CD4-positive, alpha-beta T cell (primary cell): ENCODE results near the gene G2E3. TPM values are rescaled to one million over a fixed set of nuclear protein-coding genes. Genes with fewer than 3 reads are reported as not detected.

Experiments
- ATAC-seq: fragments of 200-7000 bp; cut with Tn5 transposase; one replicate; pipeline ENCODE4 v1.10.0; 2022; ENCODE audit warnings: mild to moderate bottlenecking; ENCODE audit not compliant: poor library complexity
- CTCF ChIA-PET: fragments of 350-600 bp; sonication (Branson Sonifier 250); formaldehyde crosslinking; loops from one replicate; lab custom pipeline; 2021; ENCODE audit warnings: antibody characterized with exemption, inconsistent platforms; lab: Charles Lee
- POLR2A ChIA-PET: fragments of 350-600 bp; sonication (Branson Sonifier 250); formaldehyde crosslinking; loops from one replicate; lab custom pipeline; 2021; ENCODE audit warnings: antibody characterized with exemption, inconsistent platforms; lab: Charles Lee
- DNase-seq, 14 experiments: peaks; one replicate each; pipeline ENCODE4 v3.0.0-alpha.2; 2013 to 2020; ENCODE audit warnings: mixed read lengths in 2 of 14
- H3K27ac ChIP-seq, 2 donors: one replicate each; pipeline versions ENCODE4 v1.5.1 to v1.7.0; 2013; ENCODE audit warnings: low read length in 2 of 2, low read depth in 1 of 2, mild to moderate bottlenecking in 1 of 2
- H3K27me3 ChIP-seq, 2 experiments: 1 replicate in 1 of 2; 2 replicates in 1 of 2; pipeline versions ENCODE4 v1.6.1 to v1.7.0; 2013; ENCODE audit warnings: low read length in 2 of 2, control low read depth in 1 of 2, mild to moderate bottlenecking in 1 of 2, moderate library complexity in 1 of 2; ENCODE audit not compliant: insufficient read depth in 2 of 2, control insufficient read depth in 1 of 2
- H3K36me3 ChIP-seq: one replicate; pipeline ENCODE4 v1.6.1; 2013; ENCODE audit warnings: low read length, control low read depth; ENCODE audit not compliant: insufficient read depth
- H3K4me1 ChIP-seq: one replicate; pipeline ENCODE4 v1.6.1; 2013; ENCODE audit warnings: low read length, control low read depth; ENCODE audit not compliant: insufficient read depth
- H3K4me3 ChIP-seq: one replicate; pipeline ENCODE4 v1.5.1; 2013; ENCODE audit warnings: mild to moderate bottlenecking, low read length, moderate library complexity
- H3K9me3 ChIP-seq, 2 experiments: 1 replicate in 1 of 2; 2 replicates in 1 of 2; pipeline versions ENCODE4 v1.6.1 to v1.7.0; 2013; ENCODE audit warnings: low read length in 2 of 2, mild to moderate bottlenecking in 2 of 2, control low read depth in 1 of 2, moderate library complexity in 1 of 2; ENCODE audit not compliant: control insufficient read depth in 1 of 2, insufficient read depth in 1 of 2
- H3K27ac Mint-ChIP-seq: one replicate; pipeline ENCODE4 v1.8.0; 2020; ENCODE audit warnings: mixed read lengths
- H3K27me3 Mint-ChIP-seq: one replicate; pipeline ENCODE4 v1.8.0; 2021; ENCODE audit warnings: mixed read lengths
- H3K36me3 Mint-ChIP-seq: one replicate; pipeline ENCODE4 v1.8.0; 2021; ENCODE audit warnings: low read depth, mixed read lengths
- H3K4me1 Mint-ChIP-seq: one replicate; pipeline ENCODE4 v1.8.0; 2021; ENCODE audit warnings: low read depth, mixed read lengths
- H3K4me3 Mint-ChIP-seq: one replicate; pipeline ENCODE4 v1.8.0; 2020; ENCODE audit warnings: mild to moderate bottlenecking, mixed read lengths
- H3K9me3 Mint-ChIP-seq: one replicate; pipeline ENCODE4 v1.8.0; 2020; ENCODE audit warnings: mixed read lengths
- CTCF ChIP-seq: fragments of 200-600 bp; IDR thresholded peaks from one replicate; pipeline ENCODE4 v1.8.0; 2022; ENCODE audit warnings: antibody characterized with exemption, mild to moderate bottlenecking
- intact Hi-C, 2 experiments: fragments of 100-400 bp; cut with DNase I in 1 of 2; cut with micrococcal nuclease in 1 of 2; formaldehyde crosslinking; loops; one replicate each; pipeline versions ENCODE4 v1.15.1 to v1.9.0; 2023 to 2025; cut with DNase I, micrococcal nuclease
- total RNA-seq, 174 experiments: library from RNA in 2 of 174; stranded (reverse) in 2 of 174; gene quantifications; one replicate each; pipeline ENCODE4 v1.2.3 and lab custom pipeline; 2021 to 2026

The G2E3 gene
- total RNA-seq, 2 experiments from 2014 or later = 23.8 to 24.3 TPM

- ChIA-PET POLR2A (no interaction called here), CTCF (no interaction called here)
- Histone ChIP-seq H3K27me3 (no peaks in the 10 kb centered on the region), H3K9me3 (peaks cover 0 to 4% of the 10 kb centered on the region in 2 experiments), H3K27ac (no peak overlapping the region), H3K4me3 (no peak overlapping the region), H3K4me1 (no peaks in the 10 kb centered on the region), H3K36me3 (peaks cover 11% of the 10 kb centered on the region)
- no peak for TF ChIP-seq CTCF
- Mint-ChIP-seq H3K36me3 (peaks cover 51% of the 10 kb centered on the region), H3K4me3 (no peak overlapping the region), H3K27ac (no peak overlapping the region), H3K9me3 (peaks cover 13% of the 10 kb centered on the region), H3K27me3 (no peaks in the 10 kb centered on the region), H3K4me1 (peaks cover 51% of the 10 kb centered on the region)
- ATAC-seq = no peak
- intact Hi-C loops = no loop called here
- DNase-seq = no peak
Measured at GRCh38 chr14:30581283-30581625, 22.3 kb downstream of the G2E3 start.

- Histone ChIP-seq H3K9me3 (peaks cover 0 to 4% of the 10 kb centered on the region in 2 experiments), H3K27me3 (no peaks in the 10 kb centered on the region), H3K4me1 (no peaks in the 10 kb centered on the region), H3K36me3 (peaks cover 20% of the 10 kb centered on the region), H3K27ac (no peak overlapping the region), H3K4me3 (no peak overlapping the region)
- H3K36me3 Mint-ChIP-seq = peaks cover 59% of the 10 kb centered on the region
- ATAC-seq (no peak), DNase-seq (no peak)
- no peaks in the 10 kb centered on the region for H3K27me3 Mint-ChIP-seq
- no peak for TF ChIP-seq CTCF
- intact Hi-C loops = no loop called here
- POLR2A ChIA-PET = interaction anchor here (1.0 kb wide), 1 partner anchor 39 kb away, joined by 3 read pairs; no protein-coding TSS in a partner anchor
- H3K9me3 Mint-ChIP-seq = peaks cover 13% of the 10 kb centered on the region
- no peak overlapping the region for H3K27ac Mint-ChIP-seq
- no peak overlapping the region for H3K4me3 Mint-ChIP-seq
- CTCF ChIA-PET = no interaction called here
- peaks cover 45% of the 10 kb centered on the region for H3K4me1 Mint-ChIP-seq
Measured at GRCh38 chr14:30582376-30582775, 23.4 kb downstream of the G2E3 start.

GRCh38 chr14:30584058-30584630 is 25.2 kb downstream of the G2E3 start:
- Histone ChIP-seq H3K9me3 (peaks cover 0 to 4% of the 10 kb centered on the region in 2 experiments), H3K27ac (no peak overlapping the region), H3K36me3 (peaks cover 33% of the 10 kb centered on the region), H3K4me3 (no peak overlapping the region), H3K4me1 (no peaks in the 10 kb centered on the region), H3K27me3 (no peaks in the 10 kb centered on the region)
- no peaks in the 10 kb centered on the region for H3K27me3 Mint-ChIP-seq
- ATAC-seq (no peak), DNase-seq (no peak)
- no peak overlapping the region for H3K27ac Mint-ChIP-seq
- TF ChIP-seq CTCF = no peak
- no peak overlapping the region for H3K4me3 Mint-ChIP-seq
- CTCF ChIA-PET = interaction anchor here (1.1 kb wide), 1 partner anchor 10 kb away, joined by 3 read pairs; no protein-coding TSS in a partner anchor
- intact Hi-C loops = no loop called here
- peaks cover 13% of the 10 kb centered on the region for H3K9me3 Mint-ChIP-seq
- peaks cover 37% of the 10 kb centered on the region for H3K4me1 Mint-ChIP-seq
- POLR2A ChIA-PET = no interaction called here
- peaks cover 77% of the 10 kb centered on the region for H3K36me3 Mint-ChIP-seq
